Measurements from ENCODE around the gene CDK4.

CDK4 gene

DNA sequence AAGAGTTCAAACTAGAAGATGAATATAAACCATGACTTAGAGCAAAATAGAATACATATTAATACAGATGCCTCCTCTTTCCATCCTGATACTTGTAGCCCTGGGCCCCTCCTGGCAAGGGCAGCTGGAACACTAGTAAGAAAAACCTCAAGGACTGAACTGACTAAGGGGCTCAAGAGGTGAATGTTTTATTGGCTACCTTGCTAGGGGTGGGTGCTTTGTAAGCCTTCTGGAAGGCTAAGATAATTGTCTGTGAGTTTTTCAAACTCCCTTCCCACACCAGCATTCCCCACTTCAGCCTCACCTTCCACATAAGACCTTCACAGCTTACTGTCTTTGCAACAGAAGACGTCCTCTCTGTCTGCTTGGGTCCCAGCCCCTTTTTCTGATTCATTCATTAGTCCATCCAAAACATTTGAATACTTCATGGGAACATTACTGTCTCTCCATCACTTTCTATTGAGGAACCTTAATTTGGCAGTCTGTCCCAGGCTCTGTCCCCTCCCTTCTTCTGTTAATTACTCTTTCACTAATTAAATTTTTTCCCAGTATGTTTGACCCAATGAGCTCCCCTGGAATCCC is 1.7 kb upstream of the CDK4 start:
- no peak for TF ChIP-seq CTCF (IDR thresholded peaks at IDR 0.05)

DNA sequence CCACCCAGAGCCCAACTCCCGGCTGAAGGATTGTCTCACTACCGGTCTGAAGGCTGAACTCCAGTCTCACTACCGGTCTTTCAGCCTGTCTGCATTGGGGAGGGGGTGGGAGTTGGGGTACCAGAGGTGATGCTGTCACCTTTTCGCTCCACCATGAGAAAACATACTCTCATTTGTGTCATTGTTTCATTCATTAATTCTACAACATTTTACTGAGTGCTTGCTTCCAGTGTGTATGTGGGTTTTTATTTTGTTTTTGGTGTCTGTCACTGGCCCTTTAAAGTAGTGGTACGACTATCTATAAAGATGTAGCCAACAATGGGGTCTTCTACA is 524 bp upstream of the CDK4 start:
- TF ChIP-seq CTCF (IDR thresholded peaks at IDR 0.05) = no peak

- no peak for TF ChIP-seq CTCF (IDR thresholded peaks at IDR 0.05)
These were observed 700 bp downstream of the CDK4 start for GRCh38 chr12:57751432-57751787.

DNA sequence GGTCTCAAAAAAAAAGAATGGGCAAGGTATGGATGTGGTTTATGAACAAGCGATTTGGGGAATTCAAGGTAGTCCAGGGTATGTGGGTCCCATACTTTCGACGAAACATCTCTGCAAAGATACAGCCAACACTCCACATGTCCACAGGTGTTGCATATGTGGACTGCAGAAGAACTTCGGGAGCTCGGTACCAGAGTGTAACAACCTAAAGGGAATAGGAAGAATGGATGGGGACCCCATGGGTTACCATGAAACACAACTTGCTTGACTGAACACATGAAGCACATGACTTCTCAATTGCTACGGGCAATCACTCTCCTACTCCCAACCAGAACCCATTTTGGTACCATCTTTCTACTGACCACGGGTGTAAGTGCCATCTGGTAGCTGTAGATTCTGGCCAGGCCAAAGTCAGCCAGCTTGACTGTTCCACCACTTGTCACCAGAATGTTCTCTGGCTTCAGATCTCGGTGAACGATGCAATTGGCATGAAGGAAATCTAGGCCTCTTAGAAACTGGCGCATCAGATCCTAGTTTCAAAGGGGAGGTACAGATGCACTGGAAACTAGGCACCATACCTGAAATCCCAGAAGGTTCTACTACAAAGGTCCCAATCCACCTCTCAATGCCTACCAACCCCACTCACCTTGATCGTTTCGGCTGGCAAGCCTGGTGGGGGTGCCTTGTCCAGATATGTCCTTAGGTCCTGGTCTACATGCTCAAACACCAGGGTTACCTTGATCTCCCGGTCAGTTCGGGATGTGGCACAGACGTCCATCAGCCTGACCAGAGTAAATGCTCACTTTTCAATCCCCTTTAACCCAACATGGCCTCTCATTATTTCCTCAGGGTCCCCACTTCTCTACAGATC is 1.3 kb downstream of the CDK4 start:
- TF ChIP-seq CTCF (IDR thresholded peaks at IDR 0.05) = no peak

GRCh38 chr12:57749061-57749460 is 3.0 kb downstream of the CDK4 start:
- TF ChIP-seq CTCF (IDR thresholded peaks at IDR 0.05) = no peak

GRCh38 chr12:57746025-57746424 is 6.1 kb downstream of the CDK4 start:
- TF ChIP-seq CTCF (IDR thresholded peaks at IDR 0.05) = no peak

- TF ChIP-seq CTCF (IDR thresholded peaks at IDR 0.05) = no peak
These were observed 6.6 kb downstream of the CDK4 start for GRCh38 chr12:57745485-57745881.
